Measurements from ENCODE around the gene FGF14.

Gene FGF14

GRCh38 chr13:101697745-101698144, 704.1 kb downstream of the FGF14 start:
- no peak for DNase-seq (ENCODE audit: low spot score)
- in situ Hi-C loops (cut with MboI; ENCODE audit: low pct_unique_long_range_greater_than_20kb, low sequenced_read_pairs, unreplicated experiment), result no loop called here
- TF ChIP-seq, protein P1, sequence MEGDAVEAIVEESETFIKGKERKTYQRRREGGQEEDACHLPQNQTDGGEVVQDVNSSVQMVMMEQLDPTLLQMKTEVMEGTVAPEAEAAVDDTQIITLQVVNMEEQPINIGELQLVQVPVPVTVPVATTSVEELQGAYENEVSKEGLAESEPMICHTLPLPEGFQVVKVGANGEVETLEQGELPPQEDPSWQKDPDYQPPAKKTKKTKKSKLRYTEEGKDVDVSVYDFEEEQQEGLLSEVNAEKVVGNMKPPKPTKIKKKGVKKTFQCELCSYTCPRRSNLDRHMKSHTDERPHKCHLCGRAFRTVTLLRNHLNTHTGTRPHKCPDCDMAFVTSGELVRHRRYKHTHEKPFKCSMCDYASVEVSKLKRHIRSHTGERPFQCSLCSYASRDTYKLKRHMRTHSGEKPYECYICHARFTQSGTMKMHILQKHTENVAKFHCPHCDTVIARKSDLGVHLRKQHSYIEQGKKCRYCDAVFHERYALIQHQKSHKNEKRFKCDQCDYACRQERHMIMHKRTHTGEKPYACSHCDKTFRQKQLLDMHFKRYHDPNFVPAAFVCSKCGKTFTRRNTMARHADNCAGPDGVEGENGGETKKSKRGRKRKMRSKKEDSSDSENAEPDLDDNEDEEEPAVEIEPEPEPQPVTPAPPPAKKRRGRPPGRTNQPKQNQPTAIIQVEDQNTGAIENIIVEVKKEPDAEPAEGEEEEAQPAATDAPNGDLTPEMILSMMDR (IDR thresholded peaks at IDR 0.05; ENCODE audit: extremely low read depth, insufficient read depth, missing control alignments), result no peak

DNA sequence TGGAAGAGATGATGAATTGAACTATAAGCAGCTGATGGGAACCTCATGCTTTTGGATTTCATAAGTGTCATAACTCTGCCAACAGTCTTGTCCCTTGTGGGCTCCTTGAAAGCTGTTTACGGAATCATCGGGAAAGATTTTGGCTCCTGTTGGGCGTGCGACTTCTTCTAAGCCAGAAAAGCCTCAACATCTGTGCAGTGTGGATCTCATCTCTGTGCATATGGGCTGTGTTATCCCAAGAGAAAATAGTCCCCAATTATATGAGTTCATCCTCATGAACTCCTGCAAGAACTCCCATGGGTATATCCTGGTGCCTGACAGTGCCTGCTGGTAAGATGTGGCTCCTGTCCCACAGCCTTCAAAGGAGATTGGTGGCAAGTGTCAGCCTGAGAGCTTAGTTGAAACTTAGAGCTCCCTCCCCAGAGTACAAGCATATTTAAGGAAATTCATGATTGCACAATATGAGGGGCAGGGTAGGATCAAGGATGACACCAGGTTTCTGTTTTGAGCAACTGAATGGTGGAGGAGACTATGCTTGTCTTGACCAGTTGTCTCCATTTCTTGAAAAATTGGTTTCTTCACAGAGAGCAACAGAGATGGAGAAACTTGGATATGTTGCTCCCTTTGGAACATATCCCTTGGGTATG, 705.9 kb downstream of the FGF14 start:
- TF ChIP-seq, protein P1 (IDR thresholded peaks at IDR 0.05; ENCODE audit: extremely low read depth, insufficient read depth, missing control alignments), result no peak
- in situ Hi-C loops (cut with MboI; ENCODE audit: low pct_unique_long_range_greater_than_20kb, low sequenced_read_pairs, unreplicated experiment), result no loop called here
- no peak for DNase-seq (ENCODE audit: low spot score)

DNA sequence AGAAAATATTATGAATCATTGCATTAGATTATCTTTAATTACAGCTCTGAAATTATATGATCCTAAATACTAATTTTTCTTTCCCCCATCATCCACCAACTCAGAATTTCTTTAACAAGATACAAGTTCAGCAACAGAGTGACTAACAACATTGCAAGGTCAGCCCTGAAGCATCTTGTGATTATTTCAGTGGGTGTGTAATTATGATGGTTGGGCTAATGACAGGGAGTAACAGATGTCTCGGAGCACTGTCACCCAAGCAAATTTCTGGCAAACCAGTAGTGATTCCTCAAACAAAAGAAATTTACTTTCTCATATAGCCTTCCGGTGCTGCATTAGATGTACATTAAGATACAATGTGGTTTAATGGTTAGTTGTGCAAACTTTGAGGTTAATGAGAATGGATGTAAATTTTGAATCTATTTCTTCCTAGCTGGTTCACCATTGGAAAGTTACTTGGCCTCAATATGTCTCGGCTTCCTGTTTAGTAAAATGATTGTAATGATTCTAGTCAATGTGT, 710.4 kb downstream of the FGF14 start:
- no peak for DNase-seq (ENCODE audit: low spot score)
- in situ Hi-C loops (cut with MboI; ENCODE audit: low pct_unique_long_range_greater_than_20kb, low sequenced_read_pairs, unreplicated experiment), result no loop called here
- TF ChIP-seq, protein P1 (IDR thresholded peaks at IDR 0.05; ENCODE audit: extremely low read depth, insufficient read depth, missing control alignments), result no peak

DNA sequence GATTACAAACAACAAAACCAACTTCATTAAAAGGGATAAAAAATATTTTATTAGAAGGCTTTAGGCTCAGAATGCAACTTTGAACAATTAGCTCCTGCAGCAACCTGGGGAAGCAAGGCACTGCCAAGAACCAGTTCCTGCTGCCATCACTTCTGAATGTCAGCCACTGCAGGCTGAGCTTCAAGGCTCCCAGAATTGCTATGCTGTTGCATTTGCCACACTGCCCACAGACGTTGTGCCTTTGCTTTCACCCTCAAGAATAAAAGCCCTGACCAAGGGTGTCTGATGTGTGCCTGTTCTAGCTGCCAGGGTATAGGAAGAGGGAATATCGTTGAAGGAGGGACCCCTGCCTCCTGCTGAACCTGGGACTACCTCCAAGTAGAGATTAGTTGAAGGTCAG, 711.0 kb downstream of the FGF14 start:
- in situ Hi-C loops (cut with MboI; ENCODE audit: low pct_unique_long_range_greater_than_20kb, low sequenced_read_pairs, unreplicated experiment), result no loop called here
- TF ChIP-seq, protein P1 (IDR thresholded peaks at IDR 0.05; ENCODE audit: extremely low read depth, insufficient read depth, missing control alignments), result no peak
- DNase-seq (ENCODE audit: low spot score), result no peak

DNA sequence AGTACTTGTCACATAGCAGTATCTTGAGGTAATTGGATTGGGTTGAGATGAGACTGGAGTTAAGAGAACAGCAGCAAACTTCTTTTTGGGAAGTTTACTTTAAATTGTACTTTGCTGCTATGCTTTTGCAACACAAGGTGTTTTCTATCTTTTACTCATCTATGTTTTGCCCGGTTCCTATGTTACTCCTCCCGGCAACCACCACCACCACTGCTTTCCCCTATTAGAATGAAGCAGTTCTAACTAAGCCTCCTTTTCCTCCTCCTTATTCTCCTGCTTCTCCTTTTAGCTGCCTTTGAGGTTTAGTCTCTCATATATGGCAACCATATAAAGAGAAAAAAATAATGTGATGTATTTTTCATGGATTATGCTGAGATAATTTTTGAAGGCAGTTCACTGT, 715.8 kb downstream of the FGF14 start:
- TF ChIP-seq, protein P1 (IDR thresholded peaks at IDR 0.05; ENCODE audit: extremely low read depth, insufficient read depth, missing control alignments), result no peak
- in situ Hi-C loops (cut with MboI; ENCODE audit: low pct_unique_long_range_greater_than_20kb, low sequenced_read_pairs, unreplicated experiment), result no loop called here
- no peak for DNase-seq (ENCODE audit: low spot score)

DNA sequence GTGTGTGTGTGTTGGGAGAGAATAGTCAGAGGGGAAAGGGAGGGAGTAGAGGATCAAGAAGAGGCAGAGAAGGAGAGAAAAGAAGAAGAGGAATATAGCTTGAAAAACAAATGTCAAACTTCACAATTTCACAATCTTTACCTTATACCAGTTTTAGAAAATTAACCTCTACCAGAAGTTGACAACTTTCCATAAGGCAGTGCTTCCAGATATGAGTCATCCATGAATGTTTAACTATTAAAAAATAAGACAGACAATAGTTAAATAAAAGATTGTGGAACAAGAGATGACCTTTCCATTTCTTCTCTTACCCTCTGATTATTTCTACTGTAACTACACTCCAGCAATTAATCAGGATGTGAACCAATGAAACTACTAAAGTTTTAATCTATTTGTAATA, 720.0 kb downstream of the FGF14 start:
- TF ChIP-seq, protein P1 (IDR thresholded peaks at IDR 0.05; ENCODE audit: extremely low read depth, insufficient read depth, missing control alignments), result no peak

More for the DNA sequence above, 720.0 kb downstream of the FGF14 start:
- in situ Hi-C loops (cut with MboI; ENCODE audit: low pct_unique_long_range_greater_than_20kb, low sequenced_read_pairs, unreplicated experiment), result no loop called here
- no peak for DNase-seq (ENCODE audit: low spot score)

Data from GM13977 (cell line).